EH (cell line): ENCODE results near the gene GALR3.

Source experiments
- DNase-seq: peaks from one replicate; pipeline ENCODE4 v3.0.0-alpha.2; 2015; ENCODE audit warnings: low read depth

GALR3 gene

DNA sequence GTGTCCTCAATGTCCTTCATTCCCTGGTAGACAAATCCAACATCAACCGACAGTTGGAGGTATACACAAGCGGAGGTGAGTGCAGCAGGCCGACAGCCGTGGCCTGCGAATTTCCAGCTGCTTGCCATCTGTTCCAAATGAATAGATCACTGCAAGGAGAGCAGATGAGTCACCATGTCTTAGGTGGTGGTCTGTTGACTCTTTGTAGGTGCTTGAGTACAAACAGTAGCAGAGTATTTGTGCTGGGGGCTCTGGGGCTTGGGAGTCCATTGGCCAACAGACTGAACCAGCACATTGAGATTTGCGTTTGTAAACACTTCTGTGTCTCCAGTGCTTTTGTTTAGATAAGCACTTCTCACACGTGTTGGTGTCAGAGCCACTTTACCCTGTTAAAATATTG, 47.1 kb downstream of the GALR3 start:
- DNase-seq = no peak
